HepG2 (cell line): ENCODE measurements around the gene MIS18A. TPM values are rescaled to one million over a fixed set of nuclear protein-coding genes. Genes with fewer than 3 reads are reported as not detected.

Source experiments
- BRD4 ChIP-seq: sonication (generic); formaldehyde crosslinking; IDR thresholded peaks from 2 replicates; pipeline ENCODE4 v1.4.0; 2020; ENCODE audit warnings: missing genetic modification reagents
- CENPT ChIP-seq: sonication (generic); formaldehyde crosslinking; IDR thresholded peaks from 2 replicates; pipeline ENCODE4 v1.8.0; 2022; ENCODE audit warnings: low read depth, mild to moderate bottlenecking, moderate library complexity, missing genetic modification reagents
- CSRNP1 ChIP-seq: sonication (generic); formaldehyde crosslinking; IDR thresholded peaks from 2 replicates; pipeline ENCODE4 v1.8.1; 2023; ENCODE audit warnings: mild to moderate bottlenecking, missing genetic modification reagents
- CTCF ChIP-seq: sonication (generic); formaldehyde crosslinking; IDR thresholded peaks from 2 replicates; pipeline ENCODE4 v1.5.0; 2020; ENCODE audit warnings: mild to moderate bottlenecking, missing genetic modification reagents, moderate library complexity
- DDIT3 ChIP-seq: sonication (generic); formaldehyde crosslinking; IDR thresholded peaks from 2 replicates; pipeline ENCODE4 v1.4.0; 2020; ENCODE audit warnings: mild to moderate bottlenecking, missing genetic modification reagents
- ETV6 ChIP-seq: sonication (generic); formaldehyde crosslinking; conservative IDR thresholded peaks from 2 replicates; pipeline ENCODE4 v1.4.0; 2020; ENCODE audit warnings: missing genetic modification reagents
- FOXC1 ChIP-seq: sonication (generic); formaldehyde crosslinking; IDR thresholded peaks from 2 replicates; pipeline ENCODE4 v1.8.0; 2022; ENCODE audit warnings: mild to moderate bottlenecking, missing genetic modification reagents, borderline replicate concordance
- HINFP ChIP-seq: sonication (generic); formaldehyde crosslinking; IDR thresholded peaks from 2 replicates; pipeline ENCODE4 v1.4.0; 2020; ENCODE audit warnings: low read depth, mild to moderate bottlenecking, missing genetic modification reagents
- KDM4B ChIP-seq: sonication (generic); formaldehyde crosslinking; IDR thresholded peaks from 2 replicates; pipeline ENCODE4 v1.4.0; 2020; ENCODE audit warnings: missing genetic modification reagents
- KLF16 ChIP-seq, 2 experiments: sonication (generic) in 1 of 2; formaldehyde crosslinking in 1 of 2; IDR thresholded peaks; 2 replicates each; pipeline versions ENCODE4 v1.6.1 to v1.8.0; 2016 to 2023; ENCODE audit warnings: missing genetic modification reagents in 2 of 2, missing compliant biosample characterization in 1 of 2
- MAX ChIP-seq: IDR thresholded peaks from 2 replicates; pipeline ENCODE4 v1.6.1; 2012; ENCODE audit warnings: inconsistent platforms
- MTF1 ChIP-seq: sonication (generic); formaldehyde crosslinking; IDR thresholded peaks from 2 replicates; pipeline ENCODE4 v1.5.0; 2020; ENCODE audit warnings: missing genetic modification reagents
- NCOA1 ChIP-seq: sonication (generic); formaldehyde crosslinking; IDR thresholded peaks from 2 replicates; pipeline ENCODE4 v1.9.0; 2021; ENCODE audit warnings: missing genetic modification reagents
- PAWR ChIP-seq: sonication (generic); formaldehyde crosslinking; IDR thresholded peaks from 2 replicates; pipeline ENCODE4 v1.4.0; 2020; ENCODE audit warnings: missing genetic modification reagents, mild to moderate bottlenecking, borderline replicate concordance
- POLR2AphosphoS5 ChIP-seq: IDR thresholded peaks from 2 replicates; pipeline ENCODE4 v1.6.1; 2012; ENCODE audit warnings: low read depth, low read length
- RELA ChIP-seq: sonication (generic); formaldehyde crosslinking; IDR thresholded peaks from 2 replicates; pipeline ENCODE4 v1.4.0; 2020; ENCODE audit warnings: missing genetic modification reagents
- RFXANK ChIP-seq: IDR thresholded peaks from 2 replicates; pipeline ENCODE4 v1.6.1; 2016
- TBP ChIP-seq: sonication (generic); formaldehyde crosslinking; IDR thresholded peaks from 2 replicates; pipeline ENCODE4 v1.5.0; 2020; ENCODE audit warnings: missing genetic modification reagents
- TMF1 ChIP-seq: sonication (generic); formaldehyde crosslinking; IDR thresholded peaks from 2 replicates; pipeline ENCODE4 v1.8.1; 2022; ENCODE audit warnings: low read depth, missing genetic modification reagents
- ZNF572 ChIP-seq: sonication (generic); formaldehyde crosslinking; IDR thresholded peaks from 2 replicates; pipeline ENCODE4 v1.5.1; 2020; ENCODE audit warnings: mild to moderate bottlenecking, missing genetic modification reagents
- ZNF576 ChIP-seq: sonication (generic); formaldehyde crosslinking; IDR thresholded peaks from 2 replicates; pipeline ENCODE4 v1.4.0; 2020; ENCODE audit warnings: mild to moderate bottlenecking, missing genetic modification reagents
- ZNF597 ChIP-seq: sonication (generic); formaldehyde crosslinking; IDR thresholded peaks from 2 replicates; pipeline ENCODE4 v1.5.0; 2020; ENCODE audit warnings: missing genetic modification reagents
- ZNF644 ChIP-seq: IDR thresholded peaks from 2 replicates; pipeline ENCODE4 v1.6.1; 2016; ENCODE audit warnings: low read depth
- polyA plus RNA-seq, 8 experiments: library from polyadenylated mRNA; depleted of rRNA in 3 of 8; stranded (reverse) in 7 of 8; unstranded in 1 of 8; fragments of >200 nt; fragmentation: Illumina TruSeq in 4 of 8; extraction: Trizol in 4 of 8; gene quantifications; 2 replicates each; pipeline versions ENCODE4 v1.2.1 to v1.2.3, GENCODE V29; 2011 to 2016; ENCODE audit warnings: low read depth in 4 of 8, missing spikeins in 1 of 8, mixed read lengths in 1 of 8; ENCODE audit not compliant: insufficient read depth in 1 of 8
- total RNA-seq, 5 experiments: library from RNA; depleted of rRNA; stranded (reverse); fragments of >200 nt; fragmentation: Illumina TruSeq; extraction: Trizol; gene quantifications; 2 replicates each; pipeline ENCODE4 v1.2.3, GENCODE V29; 2016; ENCODE audit warnings: low read depth in 1 of 5

Gene MIS18A
- total and polyA plus RNA-seq, 2 of the 13 experiments (the other 11 are each of a cell fraction or from before 2014, with no cell fraction given) = 11.2 to 41.4 TPM

GRCh38 chr21:32278518-32279376, at the start of gene MIS18A (continued):
- peak; percentile 24; the same call in 1 of the 2 replicates for TF ChIP-seq FOXC1 (CRISPR knock-in tag)
- TF ChIP-seq TBP (CRISPR knock-in tag) = no peak
- TF ChIP-seq CSRNP1 (CRISPR knock-in tag) = no peak
- TF ChIP-seq HINFP = no peak
- TF ChIP-seq NCOA1 = no peak
- TF ChIP-seq RELA = no peak
- TF ChIP-seq POLR2AphosphoS5 = peak; percentile 96
- peak; percentile 73 for TF ChIP-seq MAX
- TF ChIP-seq ZNF597 (CRISPR knock-in tag) = no peak
- TF ChIP-seq TMF1 (CRISPR knock-in tag) = no peak
- TF ChIP-seq ZNF576 = peak; percentile 83; the same call in 1 of the 2 replicates
- TF ChIP-seq CTCF (CRISPR knock-in tag) = peak; percentile 42
- TF ChIP-seq KLF16 (CRISPR knock-in tag; IDR thresholded peaks at IDR 0.05) = peak in 1 of 2 experiments; percentile 88; a peak in 2 of 4 replicates
- TF ChIP-seq ETV6 (CRISPR knock-in tag) = no peak
- no peak; the same call in 1 of the 2 replicates for TF ChIP-seq BRD4 (CRISPR knock-in tag)
- no peak for TF ChIP-seq KDM4B (CRISPR knock-in tag)
- no peak for TF ChIP-seq MTF1 (CRISPR knock-in tag)
- TF ChIP-seq DDIT3 (CRISPR knock-in tag) = no peak
- TF ChIP-seq PAWR (CRISPR knock-in tag) = no peak
- no peak for TF ChIP-seq ZNF572 (CRISPR knock-in tag)
- no peak for TF ChIP-seq ZNF644
- TF ChIP-seq CENPT (CRISPR knock-in tag) = no peak
- no peak for TF ChIP-seq RFXANK
